Loucy (cell line): Measurements from ENCODE around the gene PARP15.

Experiments
- H2AFZ ChIP-seq: fragments of 200-600 bp; sonication (generic); 2 replicates; pipeline ENCODE4 v1.6.0; 2016; ENCODE audit warnings: antibody characterized with exemption, mild to moderate bottlenecking, low read length, moderate library complexity
- H3F3A ChIP-seq: fragments of 200-600 bp; 2 replicates; pipeline ENCODE4 v1.6.0; 2016; ENCODE audit warnings: antibody characterized with exemption, low read depth, mild to moderate bottlenecking
- H3K27me3 ChIP-seq: fragments of 200-600 bp; sonication (generic); 2 replicates; pipeline ENCODE4 v1.6.1; 2014; ENCODE audit warnings: low read length, mild to moderate bottlenecking; ENCODE audit not compliant: insufficient read depth, poor library complexity, severe bottlenecking
- H3K36me3 ChIP-seq: fragments of 200-600 bp; sonication (generic); 2 replicates; pipeline ENCODE4 v1.6.1; 2016; ENCODE audit warnings: low read length; ENCODE audit not compliant: insufficient read depth
- H3K4me1 ChIP-seq: fragments of 200-600 bp; sonication (generic); 2 replicates; pipeline ENCODE4 v1.5.1; 2014; ENCODE audit warnings: low read length, mild to moderate bottlenecking; ENCODE audit not compliant: insufficient read depth, poor library complexity, severe bottlenecking
- H3K4me2 ChIP-seq: fragments of 200-600 bp; sonication (generic); 2 replicates; pipeline ENCODE4 v1.6.0; 2014; ENCODE audit warnings: antibody characterized with exemption, low read length, low read depth, mild to moderate bottlenecking; ENCODE audit not compliant: poor library complexity, severe bottlenecking
- H3K4me3 ChIP-seq: fragments of 200-600 bp; sonication (generic); 2 replicates; pipeline ENCODE4 v1.5.1; 2014; ENCODE audit warnings: low read length, mild to moderate bottlenecking, mixed read lengths; ENCODE audit not compliant: poor library complexity, severe bottlenecking
- H3K79me2 ChIP-seq: fragments of 200-600 bp; sonication (generic); 2 replicates; pipeline ENCODE4 v1.6.1; 2014; ENCODE audit warnings: low read length; ENCODE audit not compliant: insufficient read depth
- H3K9ac ChIP-seq: fragments of 200-600 bp; sonication (generic); 2 replicates; pipeline ENCODE4 v1.6.0; 2014; ENCODE audit warnings: mild to moderate bottlenecking, low read depth, low read length, moderate library complexity; ENCODE audit not compliant: poor library complexity, severe bottlenecking
- H3K9me2 ChIP-seq: fragments of 200-600 bp; sonication (generic); replicated peaks from 2 replicates; pipeline ENCODE4 v1.6.1; 2016; ENCODE audit warnings: low read depth, low read length, mixed read lengths
- H3K9me3 ChIP-seq: fragments of 200-600 bp; sonication (generic); 2 replicates; pipeline ENCODE4 v1.6.1; 2014; ENCODE audit warnings: mild to moderate bottlenecking, antibody characterized with exemption, low read length, low read depth; ENCODE audit not compliant: insufficient read depth
- H4K20me1 ChIP-seq: fragments of 200-600 bp; sonication (generic); 2 replicates; pipeline ENCODE4 v1.6.0; 2014; ENCODE audit warnings: antibody characterized with exemption, low read length, mild to moderate bottlenecking; ENCODE audit not compliant: insufficient read depth, poor library complexity, severe bottlenecking
- CTCF ChIP-seq: fragments of 200-600 bp; sonication (generic); conservative IDR thresholded peaks from 2 replicates; pipeline ENCODE4 v1.5.1; 2014; ENCODE audit warnings: mild to moderate bottlenecking, antibody characterized with exemption, low read length
- EZH2phosphoT487 ChIP-seq: fragments of 200-600 bp; IDR thresholded peaks from 2 replicates; pipeline ENCODE4 v1.6.1; 2018; ENCODE audit warnings: antibody characterized with exemption, mild to moderate bottlenecking, moderate library complexity, borderline replicate concordance

The PARP15 gene

DNA sequence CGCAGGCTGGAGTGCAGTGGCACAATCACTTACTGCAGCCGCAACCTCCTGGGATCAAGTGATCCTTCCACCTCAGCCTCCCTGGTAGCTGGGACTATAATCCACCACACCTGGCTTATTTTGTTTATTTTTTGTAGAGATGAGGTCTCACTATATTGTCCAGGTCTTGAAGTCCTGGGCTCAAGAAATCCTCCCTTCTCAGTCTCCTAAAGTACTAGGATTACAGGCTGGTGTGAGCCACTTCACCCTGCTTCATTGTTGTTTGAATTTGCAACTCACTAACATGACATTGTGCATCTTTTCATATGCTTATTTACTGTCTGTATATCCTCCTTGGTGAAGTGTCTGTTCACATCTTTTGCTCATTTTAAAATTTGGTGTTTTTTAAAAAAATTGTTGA, 10.1 kb downstream of the PARP15 start:
- no peaks in the 10 kb centered on the region for H3K79me2 ChIP-seq
- H3K4me2 ChIP-seq: no peak overlapping the region
- no peaks in the 10 kb centered on the region for H3K9me2 ChIP-seq
- no peaks in the 10 kb centered on the region for H3F3A ChIP-seq
- TF ChIP-seq CTCF (no peak), EZH2phosphoT487 (no peak)
- H4K20me1 ChIP-seq: no peaks in the 10 kb centered on the region
- no peak overlapping the region for H3K9ac ChIP-seq
- H3K9me3 ChIP-seq: peaks cover 3% of the 10 kb centered on the region
- H3K36me3 ChIP-seq: no peaks in the 10 kb centered on the region
- no peaks in the 10 kb centered on the region for H3K4me1 ChIP-seq
- no peak overlapping the region for H2AFZ ChIP-seq
- no peaks in the 10 kb centered on the region for H3K27me3 ChIP-seq
- H3K4me3 ChIP-seq: no peak overlapping the region

DNA sequence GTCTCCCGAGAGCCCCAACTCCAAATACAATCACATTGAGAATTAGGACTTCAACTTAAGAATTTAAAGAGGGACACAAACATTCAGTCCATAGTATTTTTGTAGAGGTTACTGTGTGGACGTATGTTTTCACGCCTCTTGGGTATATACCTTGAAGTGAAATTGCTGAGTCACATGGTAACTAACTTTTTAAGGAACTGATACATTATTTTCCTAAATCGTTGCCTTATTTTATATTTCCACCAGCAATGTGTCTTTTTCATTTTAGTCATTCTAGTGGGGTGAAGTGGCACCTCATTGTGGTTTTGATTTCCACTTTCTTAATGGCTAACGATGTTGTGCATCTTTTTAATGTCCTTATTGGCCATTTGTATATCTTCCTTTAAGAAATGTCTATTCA, 11.8 kb downstream of the PARP15 start:
- Histone ChIP-seq H3K4me3 (no peak overlapping the region), H3K9me2 (no peaks in the 10 kb centered on the region), H3K27me3 (no peaks in the 10 kb centered on the region), H3K4me2 (no peak overlapping the region), H3K4me1 (no peaks in the 10 kb centered on the region), H2AFZ (no peak overlapping the region), H3K9ac (no peak overlapping the region), H3F3A (no peaks in the 10 kb centered on the region), H3K79me2 (no peaks in the 10 kb centered on the region), H3K36me3 (no peaks in the 10 kb centered on the region), H4K20me1 (no peaks in the 10 kb centered on the region), H3K9me3 (no peaks in the 10 kb centered on the region)
- TF ChIP-seq EZH2phosphoT487: no peak
- TF ChIP-seq CTCF: no peak

- no peaks in the 10 kb centered on the region for H3F3A ChIP-seq
- no peaks in the 10 kb centered on the region for H3K4me1 ChIP-seq
- H3K9ac ChIP-seq: no peak overlapping the region
- no peaks in the 10 kb centered on the region for H3K9me3 ChIP-seq
- H3K9me2 ChIP-seq: no peaks in the 10 kb centered on the region
- TF ChIP-seq EZH2phosphoT487 (no peak), CTCF (no peak)
- H3K36me3 ChIP-seq: no peaks in the 10 kb centered on the region
- H2AFZ ChIP-seq: no peak overlapping the region
- H3K27me3 ChIP-seq: no peaks in the 10 kb centered on the region
- H3K4me2 ChIP-seq: no peak overlapping the region
- H4K20me1 ChIP-seq: no peaks in the 10 kb centered on the region
- no peaks in the 10 kb centered on the region for H3K79me2 ChIP-seq
- H3K4me3 ChIP-seq: no peak overlapping the region
Observed at GRCh38 chr3:122590610-122591009, 13.2 kb downstream of the PARP15 start.
